Lower lobe of right lung (tissue), 2 donors: Measurements from ENCODE around the gene MMP20. TPM values are rescaled to one million over a fixed set of nuclear protein-coding genes. Genes with fewer than 3 reads are reported as not detected.

Experiments
- ATAC-seq, 2 donors: fragments of 200-7000 bp; cut with Tn5 transposase; one replicate each; pipeline ENCODE4 v1.9.1; 2020 to 2022; ENCODE audit warnings: mild to moderate bottlenecking in 2 of 2, moderate library complexity in 2 of 2
- DNase-seq: peaks from one replicate; pipeline ENCODE4 v3.0.0-alpha.2; 2020
- H3K27ac ChIP-seq: fragments of 200-600 bp; one replicate; pipeline ENCODE4 v1.8.0; 2022
- H3K27me3 ChIP-seq: fragments of 200-600 bp; one replicate; pipeline ENCODE4 v1.8.0; 2022; ENCODE audit warnings: low read depth
- H3K36me3 ChIP-seq: fragments of 200-600 bp; one replicate; pipeline ENCODE4 v1.8.0; 2022; ENCODE audit warnings: mild to moderate bottlenecking
- H3K4me1 ChIP-seq: fragments of 200-600 bp; one replicate; pipeline ENCODE4 v1.8.0; 2022
- H3K4me3 ChIP-seq: fragments of 200-600 bp; one replicate; pipeline ENCODE4 v1.8.0; 2022; ENCODE audit warnings: mild to moderate bottlenecking
- H3K9me3 ChIP-seq: fragments of 200-600 bp; one replicate; pipeline ENCODE4 v1.8.0; 2022
- intact Hi-C: fragments of 100-400 bp; cut with DNase I; formaldehyde crosslinking; loops from one replicate; pipeline ENCODE4 v1.11.0; 2022
- long read RNA-seq: library from polyadenylated mRNA; unstranded; transcript quantifications from one replicate; pipeline ENCODE4 v2.0.0, GENCODE V29; 2021
- total RNA-seq: library from RNA; stranded (reverse); fragmentation: NEBNext Ultra II Directional; extraction: Animal tissue kit (Norgen Biotek cat#: 25700); gene quantifications from one replicate; pipeline ENCODE4 v1.2.1, GENCODE V29; 2021
- TF ChIP-seq, protein P1 (sequence below): fragments of 200-600 bp; IDR thresholded peaks from one replicate; pipeline ENCODE4 v1.8.0; 2022; ENCODE audit warnings: antibody characterized with exemption, mild to moderate bottlenecking
- donor health status: DM: no; HTN: yes; CAD: no; lungs with severe emphysema.

MMP20 gene, protein sequence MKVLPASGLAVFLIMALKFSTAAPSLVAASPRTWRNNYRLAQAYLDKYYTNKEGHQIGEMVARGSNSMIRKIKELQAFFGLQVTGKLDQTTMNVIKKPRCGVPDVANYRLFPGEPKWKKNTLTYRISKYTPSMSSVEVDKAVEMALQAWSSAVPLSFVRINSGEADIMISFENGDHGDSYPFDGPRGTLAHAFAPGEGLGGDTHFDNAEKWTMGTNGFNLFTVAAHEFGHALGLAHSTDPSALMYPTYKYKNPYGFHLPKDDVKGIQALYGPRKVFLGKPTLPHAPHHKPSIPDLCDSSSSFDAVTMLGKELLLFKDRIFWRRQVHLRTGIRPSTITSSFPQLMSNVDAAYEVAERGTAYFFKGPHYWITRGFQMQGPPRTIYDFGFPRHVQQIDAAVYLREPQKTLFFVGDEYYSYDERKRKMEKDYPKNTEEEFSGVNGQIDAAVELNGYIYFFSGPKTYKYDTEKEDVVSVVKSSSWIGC
- not detected for total RNA-seq
- long read RNA-seq = 0 reads

- H3K36me3 ChIP-seq = no peaks in the 10 kb centered on the region
Measured at GRCh38 chr11:102625177-102625576, at the start of gene MMP20. Gene MMP20, minus strand, starts transcription at chr11:102625332. Its CDS starts 13 bp downstream, at chr11:102625319.

GRCh38 chr11:102669664-102670063 is 44.5 kb upstream of the MMP20 start:
- Histone ChIP-seq H3K4me3 (no peak overlapping the region), H3K9me3 (no peaks in the 10 kb centered on the region), H3K27ac (no peak overlapping the region), H3K27me3 (no peaks in the 10 kb centered on the region), H3K4me1 (no peaks in the 10 kb centered on the region), H3K36me3 (no peaks in the 10 kb centered on the region)
- ATAC-seq = no peak
- intact Hi-C loops = no loop called here
- DNase-seq = no peak
- TF ChIP-seq, protein P1, sequence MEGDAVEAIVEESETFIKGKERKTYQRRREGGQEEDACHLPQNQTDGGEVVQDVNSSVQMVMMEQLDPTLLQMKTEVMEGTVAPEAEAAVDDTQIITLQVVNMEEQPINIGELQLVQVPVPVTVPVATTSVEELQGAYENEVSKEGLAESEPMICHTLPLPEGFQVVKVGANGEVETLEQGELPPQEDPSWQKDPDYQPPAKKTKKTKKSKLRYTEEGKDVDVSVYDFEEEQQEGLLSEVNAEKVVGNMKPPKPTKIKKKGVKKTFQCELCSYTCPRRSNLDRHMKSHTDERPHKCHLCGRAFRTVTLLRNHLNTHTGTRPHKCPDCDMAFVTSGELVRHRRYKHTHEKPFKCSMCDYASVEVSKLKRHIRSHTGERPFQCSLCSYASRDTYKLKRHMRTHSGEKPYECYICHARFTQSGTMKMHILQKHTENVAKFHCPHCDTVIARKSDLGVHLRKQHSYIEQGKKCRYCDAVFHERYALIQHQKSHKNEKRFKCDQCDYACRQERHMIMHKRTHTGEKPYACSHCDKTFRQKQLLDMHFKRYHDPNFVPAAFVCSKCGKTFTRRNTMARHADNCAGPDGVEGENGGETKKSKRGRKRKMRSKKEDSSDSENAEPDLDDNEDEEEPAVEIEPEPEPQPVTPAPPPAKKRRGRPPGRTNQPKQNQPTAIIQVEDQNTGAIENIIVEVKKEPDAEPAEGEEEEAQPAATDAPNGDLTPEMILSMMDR = no peak

More at GRCh38 chr11:102625177-102625576, at the start of gene MMP20:
- DNase-seq (no peak), ATAC-seq (no peak)
- intact Hi-C loops = no loop called here
- no peaks in the 10 kb centered on the region for H3K9me3 ChIP-seq
- H3K4me3 ChIP-seq = no peak within 1 kb of the TSS
- peaks cover 4% of the 10 kb centered on the region for H3K27me3 ChIP-seq
- TF ChIP-seq, protein P1 = no peak
- no peak within 1 kb of the TSS for H3K27ac ChIP-seq
- H3K4me1 ChIP-seq = no peaks in the 10 kb centered on the region

DNA sequence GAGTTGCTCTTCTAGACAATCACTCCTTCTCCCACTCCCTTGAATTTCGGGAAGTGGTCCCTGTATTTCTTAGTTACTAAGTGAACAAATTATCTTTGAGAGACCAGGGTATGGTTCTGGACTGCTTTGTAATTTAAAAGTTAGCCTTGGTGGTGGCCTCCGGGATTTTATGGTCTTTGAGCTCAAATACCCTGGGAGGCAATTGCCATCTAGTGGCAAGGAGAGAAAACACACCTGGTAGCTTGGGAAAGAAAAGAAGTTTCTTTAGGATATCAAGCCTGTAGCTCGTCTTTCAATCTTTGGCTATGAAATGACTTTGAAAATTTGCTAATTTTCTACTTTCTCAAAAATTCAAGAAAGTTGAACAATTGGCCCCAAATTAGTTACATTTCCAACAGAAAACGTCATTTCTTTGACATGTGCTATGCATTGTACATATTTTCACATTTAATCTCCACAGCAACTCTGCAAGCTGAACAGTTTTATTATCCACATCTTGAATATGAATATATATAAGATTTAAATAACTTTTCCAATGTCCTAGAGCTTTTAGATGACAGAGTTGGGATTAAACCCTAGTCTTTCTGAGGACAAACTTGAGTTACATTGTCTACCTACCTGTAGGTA is 41.3 kb upstream of the MMP20 start:
- intact Hi-C loops = no loop called here
- Histone ChIP-seq H3K4me3 (no peak overlapping the region), H3K27ac (no peak overlapping the region), H3K4me1 (no peaks in the 10 kb centered on the region), H3K27me3 (no peaks in the 10 kb centered on the region), H3K36me3 (no peaks in the 10 kb centered on the region), H3K9me3 (no peaks in the 10 kb centered on the region)
- peak; percentile 66 to 83 for ATAC-seq
- DNase-seq = no peak
- TF ChIP-seq, protein P1 = peak; percentile 77

- no peak for ATAC-seq
- no peak overlapping the region for H3K27ac ChIP-seq
- no peaks in the 10 kb centered on the region for H3K4me1 ChIP-seq
- H3K27me3 ChIP-seq = no peaks in the 10 kb centered on the region
- no peak overlapping the region for H3K4me3 ChIP-seq
- intact Hi-C loops = no loop called here
- H3K9me3 ChIP-seq = no peaks in the 10 kb centered on the region
- DNase-seq = no peak
- TF ChIP-seq, protein P1 = peak; percentile 11
- no peaks in the 10 kb centered on the region for H3K36me3 ChIP-seq
Measured at GRCh38 chr11:102664001-102664752, 39.0 kb upstream of the MMP20 start.

DNA sequence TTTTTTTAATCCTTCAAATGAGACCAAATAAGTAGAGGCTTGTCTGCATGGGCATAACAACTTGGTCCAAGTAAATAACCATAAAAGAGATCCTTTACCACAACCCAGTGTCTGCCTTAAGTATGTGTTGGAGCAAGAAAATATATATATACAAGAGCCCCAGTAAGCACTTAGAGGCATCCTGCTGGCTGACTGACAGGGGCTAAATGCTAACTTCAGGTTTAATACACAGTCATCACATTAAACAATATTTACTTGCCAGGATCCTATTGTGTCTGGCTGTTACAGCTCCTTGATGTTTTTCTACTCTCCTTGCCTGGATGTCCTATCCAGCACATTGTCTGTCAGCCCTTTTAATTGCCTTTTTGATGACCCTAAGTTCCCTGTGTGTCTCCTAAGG is 37.5 kb upstream of the MMP20 start:
- no peaks in the 10 kb centered on the region for H3K27me3 ChIP-seq
- TF ChIP-seq, protein P1 = no peak
- DNase-seq (no peak), ATAC-seq (no peak)
- H3K9me3 ChIP-seq = no peaks in the 10 kb centered on the region
- H3K4me1 ChIP-seq = no peaks in the 10 kb centered on the region
- H3K27ac ChIP-seq = no peak overlapping the region
- intact Hi-C loops = no loop called here
- no peaks in the 10 kb centered on the region for H3K36me3 ChIP-seq
- H3K4me3 ChIP-seq = no peak overlapping the region
